Activated CD8-positive, alpha-beta T cell treated with anti-CD3 and anti-CD28 coated beads for 36 hours (primary cell): ENCODE data around the gene PRTN3. TPM values are rescaled to one million over a fixed set of nuclear protein-coding genes. Genes with fewer than 3 reads are reported as not detected.

ENCODE experiments used
- ATAC-seq: fragments of 200-7000 bp; cut with Tn5 transposase; one replicate; pipeline ENCODE4 v1.10.0; 2021; ENCODE audit warnings: mild to moderate bottlenecking, moderate library complexity
- CTCF ChIA-PET: fragments of 350-600 bp; sonication (Branson Sonifier 250); formaldehyde crosslinking; loops from one replicate; lab custom pipeline; 2021; ENCODE audit warnings: antibody characterized with exemption; lab: Charles Lee
- POLR2A ChIA-PET: fragments of 350-600 bp; sonication (Branson Sonifier 250); formaldehyde crosslinking; loops from one replicate; lab custom pipeline; 2021; ENCODE audit warnings: antibody characterized with exemption; lab: Charles Lee
- DNase-seq: peaks from one replicate; pipeline ENCODE4 v3.0.0-alpha.2; 2020
- H3K27ac Mint-ChIP-seq: one replicate; pipeline ENCODE4 v1.8.0; 2021; ENCODE audit warnings: mild to moderate bottlenecking, mixed read lengths
- H3K27me3 Mint-ChIP-seq: one replicate; pipeline ENCODE4 v1.8.0; 2021; ENCODE audit warnings: mixed read lengths
- H3K36me3 Mint-ChIP-seq: one replicate; pipeline ENCODE4 v1.8.0; 2021; ENCODE audit warnings: low read depth, mixed read lengths
- H3K4me1 Mint-ChIP-seq: one replicate; pipeline ENCODE4 v1.8.0; 2021; ENCODE audit warnings: low read depth, mixed read lengths
- H3K4me3 Mint-ChIP-seq: one replicate; pipeline ENCODE4 v1.8.0; 2021; ENCODE audit warnings: mild to moderate bottlenecking, moderate library complexity, mixed read lengths
- H3K9me3 Mint-ChIP-seq: one replicate; pipeline ENCODE4 v1.8.0; 2021; ENCODE audit warnings: mixed read lengths
- intact Hi-C: fragments of 100-400 bp; cut with micrococcal nuclease; formaldehyde crosslinking; loops from one replicate; pipeline ENCODE4 v1.10.0; 2022
- total RNA-seq, 2 experiments: library from RNA; stranded (reverse); gene quantifications; one replicate each; pipeline ENCODE4 v1.2.3, GENCODE V29; 2021
- TF ChIP-seq, protein P1 (sequence below): fragments of 200-600 bp; IDR thresholded peaks from one replicate; pipeline ENCODE4 v1.8.0; 2022; ENCODE audit warnings: antibody characterized with exemption, mild to moderate bottlenecking

The PRTN3 gene
- total RNA-seq, 2 experiments from 2014 or later: not detected

DNA sequence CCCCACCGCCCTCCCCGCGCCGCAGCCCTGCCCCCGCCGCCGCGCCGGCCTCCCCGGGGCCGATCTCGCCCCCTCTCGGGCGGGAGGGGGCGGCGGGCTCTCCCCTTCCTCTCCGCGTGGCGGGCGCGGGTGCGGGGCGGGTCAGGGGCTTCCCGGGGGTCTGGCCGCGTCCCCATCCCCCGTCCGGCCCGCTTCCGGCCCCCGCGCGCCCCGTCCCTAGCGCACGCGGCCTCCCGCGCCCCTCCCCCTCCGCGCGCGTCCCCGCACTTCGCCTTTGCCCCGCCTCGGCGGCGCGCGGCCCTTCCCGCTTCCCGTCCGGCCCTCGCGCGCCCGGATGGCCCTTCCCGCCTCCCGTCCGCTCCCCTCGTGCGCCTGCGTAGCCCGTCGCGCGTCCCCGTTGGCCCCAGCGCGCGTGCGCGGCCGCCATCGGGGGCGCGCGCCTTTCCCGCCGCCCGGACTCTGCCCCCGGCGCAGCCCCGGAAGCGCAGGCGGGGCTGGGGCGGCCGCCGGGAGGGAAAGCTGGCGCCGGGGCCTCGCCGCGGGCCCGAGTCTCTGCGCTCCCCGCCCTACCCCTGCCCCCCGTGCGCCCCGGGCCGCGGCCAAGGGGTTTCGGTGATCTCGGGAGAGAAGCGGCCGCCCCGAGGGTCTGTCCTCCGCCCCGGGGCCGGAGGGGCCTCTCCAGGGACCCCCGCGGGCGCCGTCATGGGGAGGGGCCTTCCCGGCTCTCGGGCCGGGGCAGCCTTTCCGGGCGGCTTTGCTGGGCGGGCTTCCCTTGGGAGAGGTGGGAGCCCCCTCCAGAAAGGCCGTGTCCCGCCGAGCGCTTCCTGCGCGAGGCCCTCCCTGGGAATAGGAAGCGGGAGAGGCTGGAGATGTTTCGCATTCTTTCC is 43.0 kb upstream of the PRTN3 start:
- H3K4me1 Mint-ChIP-seq: peaks cover 32% of the 10 kb centered on the region
- peak; percentile 91 for DNase-seq
- intact Hi-C loops: no loop called here

DNA sequence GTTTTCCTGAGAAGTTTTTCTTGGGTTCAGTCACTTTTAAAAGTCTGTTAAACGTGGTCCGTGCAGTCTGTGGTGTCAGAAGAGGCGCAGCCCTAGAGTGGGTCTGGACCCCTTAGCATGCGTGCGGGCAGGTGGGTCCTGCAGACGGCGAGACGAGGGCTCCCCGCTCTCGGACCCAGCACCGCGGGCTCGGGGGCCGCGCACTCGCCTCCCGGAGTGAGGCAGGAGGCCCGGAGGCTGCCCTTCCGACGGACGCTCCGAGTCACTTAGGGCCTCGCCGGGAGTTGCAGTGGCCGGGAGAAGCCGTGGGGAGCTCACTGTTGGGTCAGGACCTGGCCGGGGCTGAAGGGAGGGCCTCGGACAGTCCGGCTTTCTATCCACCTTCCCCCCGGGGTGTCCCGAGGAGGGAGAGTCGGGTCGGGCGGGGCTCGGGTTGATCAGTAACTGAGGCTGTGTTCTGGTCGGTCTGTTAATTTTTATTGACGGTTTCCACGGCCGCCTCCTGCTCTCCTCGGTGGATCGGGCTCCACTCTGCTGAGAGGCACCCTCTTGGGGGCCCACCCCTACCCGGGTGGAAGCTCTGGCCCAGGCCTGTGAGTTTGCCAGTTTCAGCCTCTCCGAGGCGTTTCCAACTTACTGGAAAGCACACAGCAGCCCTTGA is 42.3 kb upstream of the PRTN3 start:
- intact Hi-C loops: no loop called here
- ChIA-PET CTCF (no interaction called here), POLR2A (interaction anchor here (0.6 to 9.6 kb wide), 9 partner anchors 10 to 221 kb away, joined by 3 to 106 read pairs (median 4); partner anchors contain the start of gene RNF126)
- Mint-ChIP-seq H3K27ac (peak overlapping the region; percentile 86), H3K36me3 (peaks cover 50% of the 10 kb centered on the region), H3K27me3 (no peaks in the 10 kb centered on the region), H3K4me1 (peaks cover 34% of the 10 kb centered on the region), H3K9me3 (no peaks in the 10 kb centered on the region), H3K4me3 (peak overlapping the region; percentile 88)
- TF ChIP-seq, protein P1, sequence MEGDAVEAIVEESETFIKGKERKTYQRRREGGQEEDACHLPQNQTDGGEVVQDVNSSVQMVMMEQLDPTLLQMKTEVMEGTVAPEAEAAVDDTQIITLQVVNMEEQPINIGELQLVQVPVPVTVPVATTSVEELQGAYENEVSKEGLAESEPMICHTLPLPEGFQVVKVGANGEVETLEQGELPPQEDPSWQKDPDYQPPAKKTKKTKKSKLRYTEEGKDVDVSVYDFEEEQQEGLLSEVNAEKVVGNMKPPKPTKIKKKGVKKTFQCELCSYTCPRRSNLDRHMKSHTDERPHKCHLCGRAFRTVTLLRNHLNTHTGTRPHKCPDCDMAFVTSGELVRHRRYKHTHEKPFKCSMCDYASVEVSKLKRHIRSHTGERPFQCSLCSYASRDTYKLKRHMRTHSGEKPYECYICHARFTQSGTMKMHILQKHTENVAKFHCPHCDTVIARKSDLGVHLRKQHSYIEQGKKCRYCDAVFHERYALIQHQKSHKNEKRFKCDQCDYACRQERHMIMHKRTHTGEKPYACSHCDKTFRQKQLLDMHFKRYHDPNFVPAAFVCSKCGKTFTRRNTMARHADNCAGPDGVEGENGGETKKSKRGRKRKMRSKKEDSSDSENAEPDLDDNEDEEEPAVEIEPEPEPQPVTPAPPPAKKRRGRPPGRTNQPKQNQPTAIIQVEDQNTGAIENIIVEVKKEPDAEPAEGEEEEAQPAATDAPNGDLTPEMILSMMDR: no peak
- ATAC-seq (no peak), DNase-seq (no peak)

More for the DNA sequence above, 43.0 kb upstream of the PRTN3 start:
- peak overlapping the region; percentile 88 for H3K4me3 Mint-ChIP-seq
- no peaks in the 10 kb centered on the region for H3K9me3 Mint-ChIP-seq
- ChIA-PET POLR2A (interaction anchor here (0.6 to 9.6 kb wide), 6 partner anchors 11 to 136 kb away, joined by 3 to 106 read pairs (median 6); partner anchors contain the start of gene RNF126), CTCF (no interaction called here)
- ATAC-seq: peak; percentile 46
- H3K36me3 Mint-ChIP-seq: peaks cover 44% of the 10 kb centered on the region
- no peaks in the 10 kb centered on the region for H3K27me3 Mint-ChIP-seq
- TF ChIP-seq, protein P1: no peak
- peak overlapping the region; percentile 85 for H3K27ac Mint-ChIP-seq

DNA sequence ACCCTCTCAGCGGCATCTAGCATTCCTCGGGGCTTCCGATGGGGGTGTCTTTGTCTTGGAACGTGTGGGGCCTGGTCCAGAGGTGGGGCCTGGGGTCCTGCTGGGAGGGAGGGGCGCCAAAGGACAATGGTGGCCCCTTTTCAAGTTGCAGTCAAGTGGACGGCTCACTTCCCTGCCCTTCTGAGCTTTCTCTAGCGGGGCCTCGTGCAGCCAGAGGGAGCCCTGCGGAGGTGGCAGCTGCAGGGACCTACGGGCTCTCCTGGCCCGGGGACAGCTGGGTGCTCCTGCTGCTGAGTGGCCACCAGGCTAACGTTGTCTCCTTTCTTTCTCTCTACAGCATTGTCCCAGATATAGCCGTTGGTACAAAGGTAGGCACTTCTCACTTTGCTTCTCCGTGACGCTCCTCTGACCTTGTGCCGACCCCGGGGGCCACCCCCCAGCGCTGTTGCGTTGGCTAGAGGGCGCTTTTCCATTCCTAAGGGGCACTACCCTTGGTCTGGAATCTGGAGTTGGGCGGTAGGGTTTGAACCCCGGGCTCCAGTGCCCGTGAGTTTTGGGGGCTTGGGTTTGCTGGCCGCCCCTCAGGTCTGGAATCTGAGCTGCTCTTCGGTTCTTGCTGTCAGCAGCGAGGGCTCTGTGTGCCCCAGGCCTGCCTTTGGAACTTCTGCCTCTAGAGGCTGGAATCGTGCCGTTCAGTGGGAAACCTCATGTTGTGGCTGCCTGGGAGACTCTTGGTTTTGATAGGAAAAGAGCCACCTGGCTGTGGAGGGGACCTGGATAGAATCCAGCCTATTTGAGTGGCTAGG is 41.5 kb upstream of the PRTN3 start:
- H3K4me1 Mint-ChIP-seq: peaks cover 37% of the 10 kb centered on the region
- H3K4me3 Mint-ChIP-seq: peak overlapping the region; percentile 88
- H3K36me3 Mint-ChIP-seq: peaks cover 57% of the 10 kb centered on the region
- no peak for DNase-seq
- ChIA-PET CTCF (no interaction called here), POLR2A (interaction anchor here (0.7 to 9.6 kb wide), 8 partner anchors 9 to 220 kb away, joined by 3 to 106 read pairs (median 4); partner anchors contain the start of gene RNF126)
- TF ChIP-seq, protein P1: no peak
- no peak for ATAC-seq
- no peaks in the 10 kb centered on the region for H3K9me3 Mint-ChIP-seq
- peak overlapping the region; percentile 86 for H3K27ac Mint-ChIP-seq
- H3K27me3 Mint-ChIP-seq: no peaks in the 10 kb centered on the region
- intact Hi-C loops: no loop called here

DNA sequence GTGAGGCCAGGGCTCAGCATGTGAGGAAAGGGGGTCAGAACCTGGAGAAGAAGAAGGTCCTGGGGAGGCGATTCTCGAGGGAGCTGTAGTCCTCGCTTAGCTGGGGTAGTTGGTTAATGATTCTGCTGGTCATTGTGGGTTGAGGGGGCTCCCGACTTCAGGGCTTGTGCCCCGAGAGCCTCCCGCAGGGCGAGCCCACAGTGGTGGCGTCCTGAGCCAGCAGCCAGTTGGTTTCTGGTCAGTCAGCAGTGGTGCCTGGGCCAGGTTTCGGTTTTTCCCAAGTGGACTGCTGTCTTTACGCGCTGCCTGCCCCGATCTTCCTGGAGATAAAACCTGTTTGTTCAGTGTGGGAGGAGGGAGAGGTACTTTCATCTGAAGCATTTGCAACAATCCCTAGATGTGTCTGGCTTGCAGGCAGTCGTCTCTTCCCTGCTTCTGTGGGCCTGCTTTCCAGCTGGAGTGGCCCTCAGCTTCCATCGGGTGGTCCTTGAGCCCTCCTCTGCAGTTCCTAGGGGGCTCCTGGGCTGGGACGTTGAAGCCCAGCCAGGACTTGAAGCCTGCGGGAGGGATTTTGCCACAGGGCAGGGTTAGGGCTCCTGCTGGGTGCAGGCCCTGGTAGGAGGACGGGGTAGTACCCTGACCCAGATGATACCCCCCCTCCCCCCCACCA is 40.3 kb upstream of the PRTN3 start:
- Mint-ChIP-seq H3K27me3 (no peaks in the 10 kb centered on the region), H3K36me3 (peaks cover 62% of the 10 kb centered on the region)
- ATAC-seq: no peak

More for the DNA sequence above, 40.3 kb upstream of the PRTN3 start:
- DNase-seq: no peak
- H3K4me1 Mint-ChIP-seq: peaks cover 37% of the 10 kb centered on the region
- H3K4me3 Mint-ChIP-seq: peak overlapping the region; percentile 88
- intact Hi-C loops: no loop called here
- ChIA-PET CTCF (no interaction called here), POLR2A (interaction anchor here (1.1 to 9.6 kb wide), 4 partner anchors 8 to 196 kb away, joined by 3 to 106 read pairs (median 51); no protein-coding TSS in a partner anchor)
- peak overlapping the region; percentile 86 for H3K27ac Mint-ChIP-seq
- no peaks in the 10 kb centered on the region for H3K9me3 Mint-ChIP-seq
- TF ChIP-seq, protein P1: no peak
